Gastroesophageal sphincter (tissue), 4 donors: ENCODE measurements around the gene TACC3. TPM values are rescaled to one million over a fixed set of nuclear protein-coding genes. Genes with fewer than 3 reads are reported as not detected.

ENCODE experiments used
- ATAC-seq: fragments of 150-250 bp; one replicate; pipeline ENCODE4 v1.9.1; 2016; ENCODE audit warnings: mild to moderate bottlenecking, moderate library complexity
- H3K27ac ChIP-seq, 4 donors: fragments of 200-600 bp; sonication (generic) in 3 of 4; 1 replicate in 3 of 4; 2 replicates in 1 of 4; pipeline ENCODE4 v1.5.1; 2016 to 2019
- H3K27me3 ChIP-seq: fragments of 200-600 bp; sonication (generic); one replicate; pipeline ENCODE4 v1.5.1; 2019
- H3K36me3 ChIP-seq, 2 donors: fragments of 200-600 bp; sonication (generic); one replicate each; pipeline ENCODE4 v1.5.1; 2019; ENCODE audit warnings: control low read depth in 1 of 2
- H3K4me1 ChIP-seq, 3 donors: fragments of 200-600 bp; sonication (generic); 1 replicate in 2 of 3; 2 replicates in 1 of 3; pipeline ENCODE4 v1.5.1; 2016 to 2019; ENCODE audit warnings: control low read depth in 2 of 3
- H3K4me3 ChIP-seq, 2 donors: fragments of 200-600 bp; sonication (generic); one replicate each; pipeline ENCODE4 v1.5.1; 2019; ENCODE audit warnings: mild to moderate bottlenecking in 1 of 2, moderate library complexity in 1 of 2
- H3K9me3 ChIP-seq, 3 donors: fragments of 200-600 bp; sonication (generic); one replicate each; pipeline ENCODE4 v1.5.1; 2017 to 2019; ENCODE audit warnings: control low read depth in 2 of 3
- EP300 ChIP-seq: sonication (generic); formaldehyde crosslinking; IDR thresholded peaks from one replicate; pipeline ENCODE4 v1.6.1; 2017; ENCODE audit warnings: antibody characterized with exemption, mild to moderate bottlenecking
- POLR2A ChIP-seq, 2 donors: fragments of 450-650 bp; IDR thresholded peaks; one replicate each; pipeline ENCODE4 v1.6.1; 2017; ENCODE audit warnings: antibody characterized with exemption in 2 of 2, mild to moderate bottlenecking in 2 of 2, moderate library complexity in 1 of 2
- POLR2AphosphoS5 ChIP-seq: sonication (generic); formaldehyde crosslinking; IDR thresholded peaks from one replicate; pipeline ENCODE4 v1.6.1; 2017; ENCODE audit warnings: antibody characterized with exemption
- WGBS, 2 donors: methylation state at CpG; one replicate each; pipeline ENCODE4 v1.1.5; 2018; ENCODE audit warnings: low coverage in 1 of 2; 5-methylcytosine and 5-hydroxymethylcytosine counted together
- total RNA-seq, 4 donors: library from RNA; depleted of rRNA; stranded (reverse); fragments of >200 nt; gene quantifications; one replicate each; pipeline ENCODE4 v1.1.0, GENCODE V29; 2016
- TF ChIP-seq, protein P1 (sequence below), 4 experiments: fragments of 200-600 bp in 2 of 4; fragments of 450-650 bp in 2 of 4; sonication (generic) in 1 of 4; IDR thresholded peaks; one replicate each; pipeline ENCODE4 v1.5.1; 2017 to 2019; ENCODE audit warnings: antibody characterized with exemption in 4 of 4, mild to moderate bottlenecking in 2 of 4, moderate library complexity in 2 of 4

The TACC3 gene
- total RNA-seq, 4 donors from 2014 or later = 6.0 to 8.2 (median 7.1) TPM

DNA sequence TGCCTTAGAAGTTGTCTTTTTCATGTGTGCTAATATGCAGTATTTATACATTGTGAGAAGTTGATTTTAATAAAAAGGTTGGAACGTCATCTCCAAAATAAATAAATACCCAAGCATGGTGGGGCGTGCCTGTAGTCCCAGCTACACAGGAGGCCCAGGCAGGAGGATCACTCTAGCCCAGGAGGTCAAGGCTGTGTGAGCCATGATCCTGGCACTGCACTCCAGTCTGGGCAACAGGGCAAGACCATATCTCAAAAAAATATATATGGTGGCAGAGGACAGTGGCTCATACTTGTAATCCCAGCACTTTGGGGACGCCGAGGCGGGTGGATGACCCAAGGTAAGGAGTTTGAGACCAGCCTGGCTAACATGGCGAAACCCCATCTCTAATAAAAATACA, 15.6 kb upstream of the TACC3 start:
- Histone ChIP-seq H3K4me3 (no peak overlapping the region), H3K36me3 (peaks cover 0 to 57% of the 10 kb centered on the region in 2 donors), H3K27me3 (no peaks in the 10 kb centered on the region), H3K9me3 (no peaks in the 10 kb centered on the region), H3K4me1 (peaks cover 0 to 20% (median 9%) of the 10 kb centered on the region in 3 donors), H3K27ac (no peak overlapping the region)
- 60 to 84% methylated on average over 1 to 6 of the region's 6 CpGs for WGBS, 2 donors
- no peak for ATAC-seq
- no peak for TF ChIP-seq POLR2AphosphoS5
- TF ChIP-seq, protein P1, sequence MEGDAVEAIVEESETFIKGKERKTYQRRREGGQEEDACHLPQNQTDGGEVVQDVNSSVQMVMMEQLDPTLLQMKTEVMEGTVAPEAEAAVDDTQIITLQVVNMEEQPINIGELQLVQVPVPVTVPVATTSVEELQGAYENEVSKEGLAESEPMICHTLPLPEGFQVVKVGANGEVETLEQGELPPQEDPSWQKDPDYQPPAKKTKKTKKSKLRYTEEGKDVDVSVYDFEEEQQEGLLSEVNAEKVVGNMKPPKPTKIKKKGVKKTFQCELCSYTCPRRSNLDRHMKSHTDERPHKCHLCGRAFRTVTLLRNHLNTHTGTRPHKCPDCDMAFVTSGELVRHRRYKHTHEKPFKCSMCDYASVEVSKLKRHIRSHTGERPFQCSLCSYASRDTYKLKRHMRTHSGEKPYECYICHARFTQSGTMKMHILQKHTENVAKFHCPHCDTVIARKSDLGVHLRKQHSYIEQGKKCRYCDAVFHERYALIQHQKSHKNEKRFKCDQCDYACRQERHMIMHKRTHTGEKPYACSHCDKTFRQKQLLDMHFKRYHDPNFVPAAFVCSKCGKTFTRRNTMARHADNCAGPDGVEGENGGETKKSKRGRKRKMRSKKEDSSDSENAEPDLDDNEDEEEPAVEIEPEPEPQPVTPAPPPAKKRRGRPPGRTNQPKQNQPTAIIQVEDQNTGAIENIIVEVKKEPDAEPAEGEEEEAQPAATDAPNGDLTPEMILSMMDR (IDR thresholded peaks at IDR 0.05) = no peak
- TF ChIP-seq POLR2A (IDR thresholded peaks at IDR 0.05) = no peak
- TF ChIP-seq EP300 = no peak

- Histone ChIP-seq H3K9me3 (no peaks in the 10 kb centered on the region), H3K36me3 (peaks cover 0 to 52% of the 10 kb centered on the region in 2 donors), H3K4me3 (no peak overlapping the region), H3K4me1 (peaks cover 0 to 26% (median 14%) of the 10 kb centered on the region in 3 donors), H3K27me3 (no peaks in the 10 kb centered on the region), H3K27ac (no peak overlapping the region)
- ATAC-seq = no peak
- TF ChIP-seq EP300 = no peak
- TF ChIP-seq, protein P1 (IDR thresholded peaks at IDR 0.05) = no peak
- WGBS, 2 donors = 86 to 100% methylated on average over 2 to 4 of the region's 6 CpGs
These were observed 15.0 kb upstream of the TACC3 start for GRCh38 chr4:1706358-1706757.

DNA sequence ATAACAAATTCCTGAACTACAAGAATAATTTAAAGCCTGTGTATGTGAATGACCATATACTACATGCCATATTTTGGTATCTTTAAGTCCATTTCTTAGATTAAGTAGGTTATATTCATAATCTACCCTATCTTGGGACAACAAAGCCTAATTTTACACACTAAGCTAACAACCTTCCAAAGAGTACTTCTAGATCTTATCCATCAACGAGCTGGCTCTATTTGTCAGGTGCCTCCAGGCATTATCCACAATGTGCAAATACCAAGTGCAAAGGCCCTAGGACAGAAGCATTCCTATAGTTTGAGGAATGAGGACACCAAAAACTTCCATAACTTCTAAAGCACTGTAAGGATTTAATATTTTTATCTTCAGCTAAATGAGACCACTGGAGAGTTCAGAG, 12.7 kb upstream of the TACC3 start:
- H3K27me3 ChIP-seq = no peaks in the 10 kb centered on the region
- TF ChIP-seq POLR2A (IDR thresholded peaks at IDR 0.05) (no peak), POLR2AphosphoS5 (no peak), EP300 (no peak)
- TF ChIP-seq, protein P1 (IDR thresholded peaks at IDR 0.05) = no peak
- 43 to 46% methylated on average over 1 of the region's 1 CpG for WGBS, 2 donors
- peaks cover 0 to 30% of the 10 kb centered on the region in 2 donors for H3K36me3 ChIP-seq
- peaks cover 0 to 36% (median 21%) of the 10 kb centered on the region in 3 donors for H3K4me1 ChIP-seq
- no peaks in the 10 kb centered on the region for H3K9me3 ChIP-seq
- no peak overlapping the region for H3K4me3 ChIP-seq
- H3K27ac ChIP-seq = no peak overlapping the region
- no peak for ATAC-seq

GRCh38 chr4:1711055-1711570, 10.2 kb upstream of the TACC3 start:
- no peaks in the 10 kb centered on the region for H3K9me3 ChIP-seq
- TF ChIP-seq POLR2AphosphoS5 (no peak), EP300 (no peak), POLR2A (IDR thresholded peaks at IDR 0.05) (no peak)
- TF ChIP-seq, protein P1 (IDR thresholded peaks at IDR 0.05) = no peak
- H3K4me1 ChIP-seq = peaks cover 0 to 62% (median 23%) of the 10 kb centered on the region in 3 donors
- no peak for ATAC-seq
- peaks cover 0 to 20% of the 10 kb centered on the region in 2 donors for H3K36me3 ChIP-seq
- peak overlapping the region; percentile 45 to 96 for H3K4me3 ChIP-seq
- WGBS, 2 donors = 5 to 14% methylated on average over 14 to 22 of the region's 22 CpGs
- peak overlapping the region; percentile 90 to 100 (median 98) for H3K27ac ChIP-seq
- H3K27me3 ChIP-seq = no peaks in the 10 kb centered on the region

DNA sequence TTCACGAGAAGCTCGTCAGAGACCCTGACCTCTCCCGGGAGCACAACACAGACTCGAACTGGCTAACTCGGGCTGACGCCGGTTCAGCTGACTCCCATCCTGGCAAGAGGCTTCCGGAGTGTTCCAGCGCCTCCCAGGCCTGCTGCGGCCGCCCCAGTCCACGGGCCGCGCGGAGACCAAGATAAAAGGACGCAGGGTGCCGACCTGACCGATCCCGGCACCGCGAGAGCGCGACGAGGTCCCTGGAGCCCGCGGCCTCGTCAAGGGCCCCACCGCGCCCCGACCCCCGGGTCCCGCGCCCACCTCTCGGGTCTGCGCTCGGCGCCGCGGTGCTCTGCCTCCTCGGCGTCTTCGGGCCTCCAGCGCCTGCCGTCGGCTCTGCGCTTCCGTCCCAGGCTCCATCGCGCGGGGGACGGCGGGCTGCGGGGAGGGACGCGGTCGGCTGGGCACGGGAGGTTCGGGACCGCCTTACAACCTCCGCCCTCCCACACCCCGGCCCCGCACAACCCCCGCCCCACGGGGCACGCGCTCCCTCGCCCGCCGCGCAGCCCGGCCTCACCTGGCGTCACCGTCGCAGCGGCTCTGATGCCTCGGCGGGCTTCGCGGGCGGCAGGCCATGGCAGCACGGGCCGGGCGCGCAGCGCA, 9.6 kb upstream of the TACC3 start:
- peak overlapping the region; percentile 90 to 100 (median 98) for H3K27ac ChIP-seq
- peak overlapping the region; percentile 45 to 96 for H3K4me3 ChIP-seq
- H3K36me3 ChIP-seq = peaks cover 0 to 20% of the 10 kb centered on the region in 2 donors
- H3K27me3 ChIP-seq = no peaks in the 10 kb centered on the region
- TF ChIP-seq POLR2A (IDR thresholded peaks at IDR 0.05) (no peak), POLR2AphosphoS5 (no peak), EP300 (no peak)
- TF ChIP-seq, protein P1 (IDR thresholded peaks at IDR 0.05) = no peak
- no peaks in the 10 kb centered on the region for H3K9me3 ChIP-seq
- ATAC-seq = peak; percentile 40
- WGBS, 2 donors = 0% methylated on average over 3 of the region's 85 CpGs; no CpG with 5 or more reads in 1 of the 2 donors
- H3K4me1 ChIP-seq = peaks cover 0 to 68% (median 23%) of the 10 kb centered on the region in 3 donors
